ENCODE data around the gene PLXNA2.

DNA sequence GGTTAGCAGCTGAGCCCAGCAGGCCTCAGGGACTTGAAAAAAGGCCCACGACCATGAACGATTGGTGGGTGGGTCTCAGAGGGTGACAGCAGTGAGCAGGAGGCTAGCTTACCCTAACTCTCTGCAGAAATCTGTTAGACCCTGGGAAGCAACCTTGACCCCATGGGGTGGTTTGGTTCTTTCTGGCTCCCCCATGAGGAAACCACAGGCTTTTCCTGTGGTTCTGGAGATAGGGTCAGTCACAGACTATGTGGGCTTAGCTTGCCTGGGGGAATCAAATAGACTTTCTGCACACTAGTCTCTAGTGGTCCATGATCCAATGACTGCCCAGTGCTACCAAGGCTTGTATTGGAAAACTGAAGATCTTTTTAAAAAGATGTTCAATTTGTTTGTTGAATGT, 118.1 kb downstream of the PLXNA2 start:
- TF ChIP-seq, protein P1, sequence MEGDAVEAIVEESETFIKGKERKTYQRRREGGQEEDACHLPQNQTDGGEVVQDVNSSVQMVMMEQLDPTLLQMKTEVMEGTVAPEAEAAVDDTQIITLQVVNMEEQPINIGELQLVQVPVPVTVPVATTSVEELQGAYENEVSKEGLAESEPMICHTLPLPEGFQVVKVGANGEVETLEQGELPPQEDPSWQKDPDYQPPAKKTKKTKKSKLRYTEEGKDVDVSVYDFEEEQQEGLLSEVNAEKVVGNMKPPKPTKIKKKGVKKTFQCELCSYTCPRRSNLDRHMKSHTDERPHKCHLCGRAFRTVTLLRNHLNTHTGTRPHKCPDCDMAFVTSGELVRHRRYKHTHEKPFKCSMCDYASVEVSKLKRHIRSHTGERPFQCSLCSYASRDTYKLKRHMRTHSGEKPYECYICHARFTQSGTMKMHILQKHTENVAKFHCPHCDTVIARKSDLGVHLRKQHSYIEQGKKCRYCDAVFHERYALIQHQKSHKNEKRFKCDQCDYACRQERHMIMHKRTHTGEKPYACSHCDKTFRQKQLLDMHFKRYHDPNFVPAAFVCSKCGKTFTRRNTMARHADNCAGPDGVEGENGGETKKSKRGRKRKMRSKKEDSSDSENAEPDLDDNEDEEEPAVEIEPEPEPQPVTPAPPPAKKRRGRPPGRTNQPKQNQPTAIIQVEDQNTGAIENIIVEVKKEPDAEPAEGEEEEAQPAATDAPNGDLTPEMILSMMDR (IDR thresholded peaks at IDR 0.05): no peak
- no peak for TF ChIP-seq POLR2A (IDR thresholded peaks at IDR 0.05)

Measured in esophagus squamous epithelium (tissue), 4 donors.